Muscle layer of duodenum (tissue), 2 donors: Measurements from ENCODE around the gene MCOLN1.
"Not testable (repeated sequence)": the region's sequence is repeated elsewhere in the genome, so short reads cannot be mapped to it uniquely, and the experiment has no call there.

Source experiments
- H3K27ac ChIP-seq: one replicate; pipeline ENCODE4 v1.7.0; 2013; ENCODE audit warnings: mild to moderate bottlenecking, low read length
- H3K27me3 ChIP-seq: one replicate; pipeline ENCODE4 v1.7.0; 2013; ENCODE audit warnings: low read depth, mild to moderate bottlenecking, control low read depth, low read length
- H3K36me3 ChIP-seq, 2 donors: one replicate each; pipeline ENCODE4 v1.7.0; 2013; ENCODE audit warnings: low read length in 2 of 2, control low read depth in 1 of 2, mild to moderate bottlenecking in 1 of 2; ENCODE audit not compliant: insufficient read depth in 2 of 2, control insufficient read depth in 1 of 2
- H3K4me1 ChIP-seq, 2 donors: one replicate each; pipeline ENCODE4 v1.7.0; 2013; ENCODE audit warnings: low read length in 2 of 2, mild to moderate bottlenecking in 2 of 2, control low read depth in 1 of 2, moderate library complexity in 1 of 2; ENCODE audit not compliant: insufficient read depth in 2 of 2, control insufficient read depth in 1 of 2
- H3K4me3 ChIP-seq, 2 donors: one replicate each; pipeline ENCODE4 v1.7.0; 2013; ENCODE audit warnings: low read length in 2 of 2, low read depth in 1 of 2, mild to moderate bottlenecking in 1 of 2
- H3K9me3 ChIP-seq, 2 donors: one replicate each; pipeline ENCODE4 v1.7.0; 2013; ENCODE audit warnings: low read length in 2 of 2, control low read depth in 1 of 2, mild to moderate bottlenecking in 1 of 2; ENCODE audit not compliant: control insufficient read depth in 1 of 2
- donor health status: healthy.

MCOLN1 gene

DNA sequence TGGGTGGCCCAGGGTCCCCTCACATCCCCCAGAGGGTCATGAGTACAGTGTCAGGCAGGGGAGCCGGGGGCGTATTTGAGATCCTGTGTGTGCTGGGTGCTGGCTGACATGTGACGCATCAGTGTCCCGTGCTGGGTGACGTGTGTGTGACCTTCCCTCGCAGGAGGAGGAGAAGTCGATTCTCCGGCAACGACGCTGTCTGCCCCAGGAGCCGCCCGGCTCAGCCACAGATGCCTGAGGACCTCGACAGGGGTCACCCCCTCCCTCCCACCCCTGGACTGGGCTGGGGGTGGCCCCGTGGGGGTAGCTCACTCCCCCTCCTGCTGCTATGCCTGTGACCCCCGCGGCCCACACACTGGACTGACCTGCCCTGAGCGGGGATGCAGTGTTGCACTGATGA, 38.9 kb downstream of the MCOLN1 start:
- Histone ChIP-seq H3K36me3 (peaks cover 25 to 51% of the 10 kb centered on the region in 2 donors), H3K27me3 (no peaks in the 10 kb centered on the region), H3K27ac (no peak overlapping the region), H3K4me1 (no peaks in the 10 kb centered on the region), H3K4me3 (no peak overlapping the region), H3K9me3 (peaks cover 0 to 3% of the 10 kb centered on the region in 2 donors)

DNA sequence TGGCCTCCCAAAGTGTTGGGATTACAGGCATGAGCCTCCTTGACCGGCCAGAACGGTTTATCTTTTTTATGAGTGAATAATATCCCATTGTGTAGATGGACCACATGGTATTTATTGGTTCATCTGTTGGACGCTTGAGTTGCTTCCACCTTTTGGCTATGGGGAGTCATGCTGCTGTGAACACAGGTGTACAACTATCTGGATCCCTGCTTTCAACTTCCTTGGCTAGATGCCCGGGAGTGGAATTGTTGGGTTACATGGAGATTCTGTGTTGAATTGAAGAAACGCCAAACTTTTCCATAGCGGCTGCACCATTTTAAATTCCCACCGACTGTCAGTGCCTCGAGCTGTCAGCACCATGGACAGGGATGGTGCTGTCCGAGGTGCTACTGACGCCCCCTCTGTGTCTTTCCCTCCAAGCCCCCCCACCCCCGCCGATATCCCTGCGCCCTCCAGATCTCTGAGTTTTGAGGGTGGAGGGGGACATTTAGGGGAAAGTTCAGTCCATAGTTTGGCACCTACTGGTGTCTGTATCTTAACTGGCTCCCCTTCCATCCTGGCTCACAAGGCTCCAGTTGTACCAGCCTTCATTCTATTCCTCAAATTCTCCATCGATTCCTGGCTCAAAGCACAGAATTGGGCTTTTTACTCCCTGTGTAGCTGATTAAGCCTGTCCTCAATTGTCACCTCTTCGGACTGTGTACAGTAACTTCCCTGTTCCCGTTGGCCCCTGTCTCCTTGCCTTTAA, 40.4 kb downstream of the MCOLN1 start:
- no peak overlapping the region for H3K27ac ChIP-seq
- H3K4me3 ChIP-seq: no peak overlapping the region
- H3K27me3 ChIP-seq: no peaks in the 10 kb centered on the region
- H3K36me3 ChIP-seq: peaks cover 17 to 36% of the 10 kb centered on the region in 2 donors
- H3K4me1 ChIP-seq: no peaks in the 10 kb centered on the region
- peaks cover 0 to 3% of the 10 kb centered on the region in 2 donors for H3K9me3 ChIP-seq

DNA sequence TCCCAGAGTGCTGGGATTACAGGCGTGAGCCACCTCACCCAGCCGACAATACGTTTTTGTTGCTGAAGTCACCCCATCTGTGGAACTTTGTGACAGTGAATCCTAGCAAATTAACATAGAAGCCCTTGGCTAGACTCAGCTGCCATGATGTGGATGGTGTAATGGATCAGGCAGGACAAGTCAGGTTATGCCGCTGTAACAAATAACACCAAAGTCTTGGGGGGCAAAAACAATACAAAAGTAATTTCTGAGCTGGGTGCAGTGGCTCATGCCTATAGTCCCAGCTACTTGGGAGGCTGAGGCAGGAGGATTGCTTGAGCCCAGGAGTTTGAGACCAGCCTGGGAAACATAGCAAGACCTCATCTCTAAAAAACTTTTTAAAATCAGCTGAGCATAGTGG, 42.4 kb downstream of the MCOLN1 start:
- Histone ChIP-seq H3K27ac (no peak overlapping the region), H3K4me1 (no peaks in the 10 kb centered on the region), H3K27me3 (no peaks in the 10 kb centered on the region), H3K36me3 (peaks cover 7 to 18% of the 10 kb centered on the region in 2 donors), H3K9me3 (peaks cover 0 to 3% of the 10 kb centered on the region in 2 donors), H3K4me3 (no peak overlapping the region)

DNA sequence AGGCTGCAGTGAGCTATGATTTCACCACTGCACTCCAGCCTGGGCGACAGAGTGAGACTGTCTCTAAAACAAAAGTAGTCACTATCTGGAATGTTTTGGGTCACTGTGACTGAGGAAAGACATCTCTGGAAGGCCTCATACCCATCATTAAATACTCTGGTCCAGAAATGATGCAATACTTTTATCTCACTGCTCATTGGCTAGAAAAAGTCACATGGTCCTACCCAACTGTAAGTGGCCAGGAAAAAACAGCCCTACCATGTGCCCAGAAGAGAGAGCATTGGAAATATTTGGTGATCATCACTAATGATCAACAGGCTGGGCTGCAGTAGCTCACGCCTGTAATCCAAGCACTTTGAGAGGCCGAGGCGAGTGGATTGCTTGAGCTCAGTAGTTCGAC, 42.9 kb downstream of the MCOLN1 start:
- Histone ChIP-seq H3K27ac (no peak overlapping the region), H3K9me3 (peaks cover 0 to under 1% of the 10 kb centered on the region in 2 donors), H3K27me3 (no peaks in the 10 kb centered on the region), H3K4me1 (no peaks in the 10 kb centered on the region), H3K4me3 (no peak overlapping the region), H3K36me3 (peaks cover 4 to 15% of the 10 kb centered on the region in 2 donors)

DNA sequence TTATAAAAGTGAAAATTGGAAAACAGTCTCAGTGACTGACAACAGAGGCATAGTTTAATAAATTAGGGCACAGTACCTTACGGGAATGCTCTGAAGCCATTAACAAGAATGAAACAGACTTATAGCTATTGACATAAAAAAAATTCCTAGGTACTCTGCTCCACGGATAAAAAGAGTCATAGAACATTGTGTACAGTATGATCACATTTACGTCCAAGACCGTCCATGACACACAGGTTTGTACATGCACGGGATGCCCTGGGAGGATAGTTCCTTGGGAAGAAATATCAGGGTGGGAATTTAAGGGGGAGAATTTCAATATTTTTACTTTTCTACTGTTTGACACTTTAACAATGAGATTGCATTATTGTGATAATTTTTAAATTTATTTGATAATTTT, 48.3 kb downstream of the MCOLN1 start:
- Histone ChIP-seq H3K4me1 (no peaks in the 10 kb centered on the region), H3K27me3 (no peaks in the 10 kb centered on the region), H3K4me3 (no peak overlapping the region), H3K9me3 (no peaks in the 10 kb centered on the region), H3K36me3 (no peaks in the 10 kb centered on the region), H3K27ac (no peak overlapping the region)

DNA sequence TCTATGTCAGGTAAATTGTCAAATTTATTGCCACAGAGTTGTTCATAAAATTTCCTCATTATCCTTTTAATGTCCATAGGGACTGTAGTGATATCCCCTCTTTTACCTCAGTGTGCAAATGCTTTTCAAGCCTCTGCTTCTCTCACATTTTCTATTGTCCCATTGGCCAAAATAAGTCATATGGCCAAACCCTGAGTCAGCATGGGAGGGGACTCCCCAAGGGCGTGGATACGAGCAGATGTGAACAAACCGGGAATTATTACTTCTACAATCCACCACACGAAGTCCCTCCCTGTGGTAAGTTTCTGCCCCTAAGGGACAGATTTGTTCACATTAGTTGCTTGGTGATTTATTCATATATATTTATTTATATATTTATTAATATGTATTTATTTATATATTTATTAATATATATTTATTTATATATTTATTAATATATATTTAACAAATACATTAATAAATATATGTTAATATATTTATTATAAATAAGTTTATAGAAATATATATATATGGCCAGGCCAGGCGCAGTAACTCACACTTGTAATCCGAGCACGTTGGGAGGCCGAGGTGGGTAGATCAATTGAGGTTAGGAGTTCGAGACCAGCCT, 53.1 kb downstream of the MCOLN1 start:
- no peaks in the 10 kb centered on the region for H3K4me1 ChIP-seq

DNA sequence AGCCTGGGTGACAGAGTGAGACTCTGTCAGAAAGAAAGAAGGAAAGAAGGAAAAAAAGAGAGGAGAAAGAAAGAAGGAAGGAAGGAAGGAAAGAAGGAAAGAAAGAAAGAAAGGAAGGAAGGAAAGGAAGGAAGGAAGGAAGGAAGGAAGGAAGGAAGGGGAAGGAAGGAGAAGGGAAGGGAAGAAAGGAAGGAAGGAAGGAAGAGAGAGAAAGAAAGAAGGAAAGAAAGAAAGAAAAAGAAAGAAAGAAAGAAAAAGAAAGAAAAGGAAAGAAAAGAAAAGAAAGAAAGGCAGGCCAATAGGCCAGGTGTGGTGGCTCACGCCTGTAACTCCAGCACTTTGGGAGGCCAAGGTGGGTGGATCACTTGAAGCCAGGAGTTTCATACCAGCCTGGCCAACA, 55.0 kb downstream of the MCOLN1 start:
- not testable (repeated sequence) for H3K36me3 ChIP-seq, H3K4me1 ChIP-seq, H3K27ac ChIP-seq, H3K4me3 ChIP-seq, H3K9me3 ChIP-seq, H3K27me3 ChIP-seq

More for the DNA sequence above, 53.1 kb downstream of the MCOLN1 start:
- Histone ChIP-seq H3K36me3 (no peaks in the 10 kb centered on the region), H3K4me3 (no peak overlapping the region), H3K27ac (no peak overlapping the region), H3K9me3 (no peaks in the 10 kb centered on the region), H3K27me3 (no peaks in the 10 kb centered on the region)

DNA sequence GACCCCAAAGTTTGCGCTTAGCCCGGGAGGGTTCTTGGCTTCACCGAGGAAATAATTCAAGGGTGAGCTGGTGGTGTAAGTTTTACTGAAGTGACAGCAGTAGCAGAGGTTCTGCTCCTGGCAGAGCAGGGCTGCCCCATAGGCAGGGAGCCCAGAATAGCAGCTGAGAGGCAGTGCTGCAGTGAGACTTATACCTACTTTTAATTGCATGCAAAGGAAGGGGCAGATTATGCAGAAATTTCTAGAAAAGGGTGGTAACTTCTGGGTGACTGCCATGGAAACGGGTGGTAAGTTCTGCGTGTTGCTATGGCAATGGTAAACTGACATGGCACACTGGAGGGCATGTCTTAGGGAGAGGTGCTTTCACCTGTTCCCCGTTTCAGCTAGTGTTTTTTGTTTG, 55.7 kb downstream of the MCOLN1 start:
- Histone ChIP-seq H3K36me3 (no peaks in the 10 kb centered on the region), H3K9me3 (no peaks in the 10 kb centered on the region), H3K27ac (no peak overlapping the region), H3K4me3 (no peak overlapping the region), H3K27me3 (no peaks in the 10 kb centered on the region), H3K4me1 (no peaks in the 10 kb centered on the region)

DNA sequence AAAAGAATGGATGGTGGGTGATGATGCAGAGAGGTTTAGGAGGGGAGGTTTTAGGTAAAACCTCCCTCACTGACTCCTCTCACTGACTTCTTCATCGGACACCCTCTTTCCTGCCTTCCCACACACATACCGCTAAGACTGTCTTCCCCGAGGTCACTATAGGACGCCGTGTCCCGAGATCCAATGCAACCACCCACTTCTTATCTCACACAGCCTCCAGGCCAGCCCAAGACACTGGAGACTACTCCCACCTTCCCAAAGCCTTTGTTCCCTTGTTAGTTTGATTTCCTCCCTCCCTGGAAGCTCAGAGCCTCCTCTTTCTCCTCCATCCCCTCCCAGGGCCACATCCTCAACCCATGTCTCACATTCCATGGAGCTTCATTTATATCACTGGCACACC, 56.8 kb downstream of the MCOLN1 start:
- H3K36me3 ChIP-seq: no peaks in the 10 kb centered on the region
- H3K4me1 ChIP-seq: no peaks in the 10 kb centered on the region
- no peak overlapping the region for H3K27ac ChIP-seq
- no peak overlapping the region for H3K4me3 ChIP-seq
- no peaks in the 10 kb centered on the region for H3K9me3 ChIP-seq
- no peaks in the 10 kb centered on the region for H3K27me3 ChIP-seq

DNA sequence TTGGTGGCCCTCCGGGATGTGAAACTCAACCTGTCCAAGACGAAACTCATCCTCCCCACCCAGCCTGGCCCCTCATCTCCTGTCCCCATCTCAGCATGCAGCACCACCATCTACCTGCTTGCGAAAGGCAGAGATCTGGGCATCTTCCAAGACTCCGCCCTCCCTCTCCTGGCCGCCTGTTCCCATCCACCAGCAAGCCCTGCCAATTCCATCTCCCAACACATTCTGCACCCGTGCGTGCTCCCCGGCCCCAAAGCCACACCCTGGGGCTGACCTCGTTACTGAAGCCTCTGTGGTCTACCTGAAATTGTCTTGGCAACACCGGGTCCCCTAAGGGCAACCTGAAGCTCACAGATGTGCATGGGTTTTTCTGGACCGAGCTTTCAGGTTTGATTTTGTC, 60.0 kb downstream of the MCOLN1 start:
- no peak overlapping the region for H3K4me3 ChIP-seq
- no peak overlapping the region for H3K27ac ChIP-seq
- no peaks in the 10 kb centered on the region for H3K4me1 ChIP-seq
- H3K27me3 ChIP-seq: no peaks in the 10 kb centered on the region
- no peaks in the 10 kb centered on the region for H3K9me3 ChIP-seq
- H3K36me3 ChIP-seq: no peaks in the 10 kb centered on the region
